Coronary artery (tissue), 2 donors: ENCODE results near the gene TXNDC12.
"Not testable (repeated sequence)": the region's sequence is repeated elsewhere in the genome, so short reads cannot be mapped to it uniquely, and the experiment has no call there.

Experiments used
- DNase-seq: peaks from one replicate; pipeline ENCODE4 v3.0.0-alpha.2; 2017; ENCODE audit warnings: low spot score
- H3K27ac ChIP-seq, 2 donors: fragments of 200-600 bp; sonication (generic); one replicate each; pipeline ENCODE4 v1.5.1; 2016 to 2019
- H3K4me3 ChIP-seq: fragments of 200-600 bp; sonication (generic); 2 replicates; pipeline ENCODE4 v1.5.1; 2016; ENCODE audit warnings: mild to moderate bottlenecking, moderate library complexity
- CTCF ChIP-seq: fragments of 200-600 bp; sonication (generic); IDR thresholded peaks from one replicate; pipeline ENCODE4 v1.5.1; 2019; ENCODE audit warnings: antibody characterized with exemption

The TXNDC12 gene

GRCh38 chr1:52055066-52055865 is at the start of gene TXNDC12:
TSS of gene TXNDC12 (minus strand) at chr1:52055191. CDS start at chr1:52055096, 95 bp downstream.
- H3K27ac ChIP-seq: peak within 1 kb of the TSS; percentile 89 to 98
- TF ChIP-seq CTCF: no peak

GRCh38 chr1:52102336-52103013 is 47.5 kb upstream of the TXNDC12 start:
- no peak overlapping the region for H3K27ac ChIP-seq
- no peak for TF ChIP-seq CTCF
- no peak overlapping the region for H3K4me3 ChIP-seq
- no peak for DNase-seq

More at GRCh38 chr1:52055066-52055865, at the start of gene TXNDC12:
- H3K4me3 ChIP-seq: peak within 1 kb of the TSS; percentile 100
- peak; percentile 89 for DNase-seq

DNA sequence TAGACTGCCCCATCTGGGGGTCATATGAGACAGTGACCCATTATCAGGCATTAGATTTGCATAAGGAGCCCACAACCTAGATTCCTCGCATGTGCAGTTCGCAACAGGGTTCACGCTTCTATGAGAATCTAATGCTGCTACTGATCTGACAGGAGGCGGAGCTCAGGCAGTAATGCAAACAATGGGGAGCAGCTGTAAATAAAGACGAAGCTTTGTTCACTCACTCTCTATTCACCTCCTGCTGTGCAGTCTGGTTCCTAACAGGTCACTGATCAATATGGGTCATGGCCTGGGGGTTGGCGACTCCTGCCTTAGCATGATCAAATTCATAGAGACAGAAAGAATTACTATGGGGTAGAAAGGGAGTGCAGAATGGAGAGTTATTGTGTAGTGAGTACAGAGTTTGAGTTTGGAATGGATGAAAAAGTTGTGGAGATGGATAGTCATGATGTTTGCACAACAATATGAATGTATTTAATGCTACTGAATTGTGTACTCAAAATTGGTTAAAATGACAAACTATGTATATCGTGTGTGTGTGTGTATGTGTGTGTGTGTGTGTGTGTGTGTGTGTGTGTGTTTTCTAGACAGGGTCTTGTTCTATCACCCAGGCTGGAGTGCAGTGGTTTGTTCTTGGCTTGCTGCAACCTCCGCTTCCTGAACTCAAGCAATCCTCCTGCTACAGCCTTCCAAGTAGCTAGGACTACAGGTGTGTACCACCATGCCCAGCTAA is 43.3 kb upstream of the TXNDC12 start:
- H3K27ac ChIP-seq: no peak overlapping the region
- no peak for TF ChIP-seq CTCF
- H3K4me3 ChIP-seq: no peak overlapping the region
- DNase-seq: no peak

GRCh38 chr1:52096216-52096615 is 41.2 kb upstream of the TXNDC12 start:
- Histone ChIP-seq H3K4me3 (no peak overlapping the region), H3K27ac (no peak overlapping the region)
- TF ChIP-seq CTCF: no peak
- no peak for DNase-seq

- DNase-seq, H3K27ac ChIP-seq, H3K4me3 ChIP-seq: not testable (repeated sequence)
Observed at GRCh38 chr1:52094300-52094699, 39.3 kb upstream of the TXNDC12 start.

- not testable (repeated sequence) for DNase-seq, H3K27ac ChIP-seq, H3K4me3 ChIP-seq
Observed at GRCh38 chr1:52087892-52088291, 32.9 kb upstream of the TXNDC12 start.

GRCh38 chr1:52080014-52080415 is 25.0 kb upstream of the TXNDC12 start:
- DNase-seq: no peak
- Histone ChIP-seq H3K27ac (no peak overlapping the region), H3K4me3 (no peak overlapping the region)
- no peak for TF ChIP-seq CTCF

DNA sequence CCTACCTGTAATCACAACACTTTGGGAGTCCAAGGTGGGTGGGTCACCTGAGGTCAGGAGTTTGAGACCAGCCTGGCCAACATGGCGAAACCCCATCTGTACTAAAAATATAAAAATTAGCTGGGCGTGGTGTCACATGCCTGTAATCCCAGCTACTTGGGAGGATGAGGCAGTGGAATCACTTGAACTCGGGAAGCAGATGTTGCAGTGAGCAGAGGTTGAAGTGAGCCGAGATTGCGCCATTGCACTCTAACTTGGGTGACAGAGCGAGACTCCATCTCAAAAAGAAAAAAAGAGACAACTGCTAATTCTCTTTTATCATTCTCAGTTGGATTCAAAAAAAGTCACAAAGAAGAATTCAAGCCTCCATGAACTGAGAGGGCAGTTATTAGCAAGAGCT is 22.3 kb upstream of the TXNDC12 start:
- H3K27ac ChIP-seq, DNase-seq, H3K4me3 ChIP-seq: not testable (repeated sequence)
